Mononuclear cell (primary cell): ENCODE results near the gene LGI2. TPM values are rescaled to one million over a fixed set of nuclear protein-coding genes. Genes with fewer than 3 reads are reported as not detected.

Experiments
- H3K27me3 ChIP-seq: 2 replicates; pipeline ENCODE4 v1.6.0; 2011; ENCODE audit warnings: low read length, control low read depth; ENCODE audit not compliant: insufficient read depth
- H3K4me1 ChIP-seq: 2 replicates; pipeline ENCODE4 v1.5.1; 2011; ENCODE audit warnings: mild to moderate bottlenecking, low read length, control low read depth; ENCODE audit not compliant: insufficient read depth
- H3K4me3 ChIP-seq: 2 replicates; pipeline ENCODE4 v1.5.1; 2011; ENCODE audit warnings: mild to moderate bottlenecking, low read length, moderate library complexity
- H3K9me3 ChIP-seq: 2 replicates; pipeline ENCODE4 v1.5.1; 2011; ENCODE audit warnings: low read depth, mild to moderate bottlenecking, control low read depth, low read length
- total RNA-seq: library from RNA; depleted of rRNA; stranded (reverse); fragments of >200 nt; gene quantifications from one replicate; pipeline ENCODE4 v1.2.3, GENCODE V29; 2012

LGI2 gene
- total RNA-seq, 1 donor: not detected

- Histone ChIP-seq H3K27me3 (no peaks in the 10 kb centered on the region), H3K9me3 (peaks cover 9% of the 10 kb centered on the region), H3K4me3 (no peak overlapping the region), H3K4me1 (peaks cover 25% of the 10 kb centered on the region)
Observed at GRCh38 chr4:24969486-24969885, 61.3 kb downstream of the LGI2 start.

- Histone ChIP-seq H3K4me3 (no peak overlapping the region), H3K9me3 (peaks cover 9% of the 10 kb centered on the region), H3K27me3 (no peaks in the 10 kb centered on the region), H3K4me1 (peaks cover 24% of the 10 kb centered on the region)
Observed at GRCh38 chr4:24968992-24969391, 61.8 kb downstream of the LGI2 start.

GRCh38 chr4:24968278-24968677 is 62.5 kb downstream of the LGI2 start:
- Histone ChIP-seq H3K9me3 (peaks cover 9% of the 10 kb centered on the region), H3K4me3 (no peak overlapping the region), H3K4me1 (peaks cover 17% of the 10 kb centered on the region), H3K27me3 (no peaks in the 10 kb centered on the region)

- Histone ChIP-seq H3K9me3 (peaks cover 9% of the 10 kb centered on the region), H3K27me3 (no peaks in the 10 kb centered on the region), H3K4me3 (no peak overlapping the region), H3K4me1 (peaks cover 8% of the 10 kb centered on the region)
Observed at GRCh38 chr4:24967346-24967745, 63.4 kb downstream of the LGI2 start.

- H3K4me1 ChIP-seq: peaks cover 4% of the 10 kb centered on the region
- no peak overlapping the region for H3K4me3 ChIP-seq
- peaks cover 9% of the 10 kb centered on the region for H3K9me3 ChIP-seq
- H3K27me3 ChIP-seq: no peaks in the 10 kb centered on the region
Observed at GRCh38 chr4:24966076-24966475, 64.7 kb downstream of the LGI2 start.

GRCh38 chr4:24965627-24966026 is 65.1 kb downstream of the LGI2 start:
- Histone ChIP-seq H3K9me3 (peaks cover 9% of the 10 kb centered on the region), H3K4me3 (no peak overlapping the region), H3K27me3 (no peaks in the 10 kb centered on the region), H3K4me1 (no peaks in the 10 kb centered on the region)

- H3K27me3 ChIP-seq: no peaks in the 10 kb centered on the region
- peaks cover 9% of the 10 kb centered on the region for H3K9me3 ChIP-seq
- no peaks in the 10 kb centered on the region for H3K4me1 ChIP-seq
- no peak overlapping the region for H3K4me3 ChIP-seq
Observed at GRCh38 chr4:24963277-24963676, 67.5 kb downstream of the LGI2 start.

- no peaks in the 10 kb centered on the region for H3K9me3 ChIP-seq
- no peak overlapping the region for H3K4me3 ChIP-seq
- no peaks in the 10 kb centered on the region for H3K27me3 ChIP-seq
- no peaks in the 10 kb centered on the region for H3K4me1 ChIP-seq
Observed at GRCh38 chr4:24957886-24958285, 72.9 kb downstream of the LGI2 start.

GRCh38 chr4:24956763-24957162 is 74.0 kb downstream of the LGI2 start:
- no peaks in the 10 kb centered on the region for H3K4me1 ChIP-seq
- no peaks in the 10 kb centered on the region for H3K27me3 ChIP-seq
- no peak overlapping the region for H3K4me3 ChIP-seq
- H3K9me3 ChIP-seq: no peaks in the 10 kb centered on the region

- Histone ChIP-seq H3K4me1 (no peaks in the 10 kb centered on the region), H3K9me3 (no peaks in the 10 kb centered on the region), H3K4me3 (no peak overlapping the region), H3K27me3 (no peaks in the 10 kb centered on the region)
Observed at GRCh38 chr4:24956091-24956490, 74.7 kb downstream of the LGI2 start.

GRCh38 chr4:24952667-24953066 is 78.1 kb downstream of the LGI2 start:
- no peaks in the 10 kb centered on the region for H3K4me1 ChIP-seq
- no peaks in the 10 kb centered on the region for H3K9me3 ChIP-seq
- no peak overlapping the region for H3K4me3 ChIP-seq
- H3K27me3 ChIP-seq: no peaks in the 10 kb centered on the region

- no peaks in the 10 kb centered on the region for H3K27me3 ChIP-seq
- no peak overlapping the region for H3K4me3 ChIP-seq
- no peaks in the 10 kb centered on the region for H3K9me3 ChIP-seq
- no peaks in the 10 kb centered on the region for H3K4me1 ChIP-seq
Observed at GRCh38 chr4:24949970-24950369, 80.8 kb downstream of the LGI2 start.

Other genes starting within 250 kb of the LGI2 start
- gene SOD3, start 235.4 kb downstream of the LGI2 start, total RNA-seq: not detected
- 2.5 TPM for gene CCDC149, start 117.9 kb downstream of the LGI2 start, total RNA-seq
- gene SEPSECS, start 129.5 kb upstream of the LGI2 start, total RNA-seq: 22.2 TPM
- gene PI4K2B, start 203.1 kb upstream of the LGI2 start, total RNA-seq: 14.7 TPM